GM15510 (cell line): ENCODE measurements around the gene PPP1R9B.

Experiments used
- POLR2A ChIP-seq: IDR thresholded peaks from 3 replicates; pipeline ENCODE4 v1.6.1; 2011; ENCODE audit warnings: borderline replicate concordance; ENCODE audit not compliant: insufficient read length; ENCODE audit errors: extremely low read depth

PPP1R9B gene

DNA sequence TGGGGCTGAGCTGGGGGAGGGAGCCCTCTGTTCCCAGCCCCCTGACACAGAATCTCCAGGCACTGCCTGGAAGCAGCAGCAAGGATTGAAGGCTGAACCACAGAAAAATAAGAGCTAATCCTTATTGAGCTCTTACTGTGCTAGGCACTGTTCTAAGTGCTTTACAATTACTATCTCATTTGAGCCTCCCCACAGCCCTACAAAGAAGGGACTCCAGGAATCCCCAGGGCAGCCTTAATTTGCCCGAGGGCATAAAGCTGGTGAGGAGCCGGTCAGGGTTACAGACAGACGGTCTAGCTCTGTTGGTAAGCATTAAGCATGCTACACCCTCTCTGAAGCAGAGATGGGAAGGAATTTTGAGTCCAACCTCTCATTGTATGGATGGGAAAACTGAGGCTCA, 27.5 kb downstream of the PPP1R9B start:
- no peak for TF ChIP-seq POLR2A

DNA sequence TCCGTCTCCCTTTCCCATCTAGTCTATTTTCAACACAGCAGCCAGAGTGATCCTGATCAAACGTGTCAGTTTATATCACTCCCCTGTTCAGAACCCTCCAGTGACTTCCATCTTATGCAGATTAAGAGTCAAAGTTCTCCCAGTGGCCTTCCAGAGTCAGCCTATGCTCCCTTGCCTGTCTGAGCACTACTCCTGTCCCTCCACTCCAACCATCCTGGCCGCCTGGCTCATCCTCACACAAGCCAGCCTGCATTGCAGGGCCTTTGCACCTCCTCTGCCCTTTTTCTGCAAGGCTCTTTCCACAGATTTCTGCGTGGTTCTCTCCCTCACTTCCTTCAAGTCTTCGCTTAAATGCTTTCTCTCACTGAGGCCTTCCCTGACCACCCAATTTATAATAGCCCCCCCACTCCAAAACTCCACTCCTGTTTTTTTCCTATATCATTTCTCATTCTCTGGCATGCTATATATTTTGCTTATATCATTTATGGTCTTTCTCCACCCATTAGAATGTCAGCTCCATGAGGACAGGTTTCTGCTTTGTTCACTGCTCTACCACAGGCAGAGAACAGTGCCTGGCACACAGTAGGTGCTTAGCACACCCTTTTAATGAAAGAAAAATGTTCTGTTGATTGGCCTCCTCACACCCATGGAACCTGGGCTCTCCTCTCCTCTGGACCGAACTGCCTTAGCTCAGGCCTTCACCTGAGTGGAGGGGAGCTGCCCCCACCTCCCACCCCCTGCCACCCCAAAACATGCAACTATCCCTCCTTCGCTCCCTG, 29.8 kb downstream of the PPP1R9B start:
- no peak for TF ChIP-seq POLR2A

- no peak for TF ChIP-seq POLR2A
Observed at GRCh38 chr17:50118828-50119218, 31.7 kb downstream of the PPP1R9B start.

DNA sequence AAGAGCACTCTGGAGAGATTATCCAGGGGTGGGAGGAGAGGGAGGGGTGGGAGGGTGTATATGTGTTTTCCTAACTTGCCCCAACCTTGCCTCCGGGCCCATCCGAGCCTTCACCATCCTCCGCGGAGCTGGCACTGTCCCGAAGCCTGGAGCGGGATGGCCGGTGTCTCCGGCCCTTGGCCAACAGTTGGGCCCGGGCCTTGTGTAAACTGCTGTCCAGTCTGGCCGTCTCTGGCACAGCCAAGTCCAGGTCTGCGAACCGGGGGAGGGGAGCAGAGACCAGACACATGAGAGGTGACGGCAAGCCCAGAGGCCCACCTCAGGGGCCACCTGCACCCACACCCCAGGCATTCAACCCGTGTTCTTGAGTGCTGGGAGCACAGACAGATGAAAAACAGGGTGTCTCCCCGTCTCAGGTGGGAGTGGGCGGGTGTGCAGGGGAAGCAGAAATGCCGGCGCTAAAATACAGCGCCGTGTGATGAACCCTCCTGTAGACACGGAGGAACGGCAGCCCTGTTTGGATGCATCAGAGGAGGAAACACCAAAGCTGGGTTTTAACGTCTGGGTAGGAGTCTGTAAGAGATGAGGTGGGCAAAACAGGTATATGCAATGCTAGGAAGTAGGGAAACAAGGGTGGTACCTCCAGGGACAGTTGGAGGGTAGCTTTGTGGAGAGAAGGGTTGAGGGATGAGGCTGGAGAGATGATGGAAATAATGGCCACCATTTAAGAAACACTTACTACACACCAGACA, 32.2 kb downstream of the PPP1R9B start:
- no peak for TF ChIP-seq POLR2A

GRCh38 chr17:50117202-50118051, 33.0 kb downstream of the PPP1R9B start:
- TF ChIP-seq POLR2A, result no peak

- no peak for TF ChIP-seq POLR2A
Observed at GRCh38 chr17:50115756-50116155, 34.7 kb downstream of the PPP1R9B start.

DNA sequence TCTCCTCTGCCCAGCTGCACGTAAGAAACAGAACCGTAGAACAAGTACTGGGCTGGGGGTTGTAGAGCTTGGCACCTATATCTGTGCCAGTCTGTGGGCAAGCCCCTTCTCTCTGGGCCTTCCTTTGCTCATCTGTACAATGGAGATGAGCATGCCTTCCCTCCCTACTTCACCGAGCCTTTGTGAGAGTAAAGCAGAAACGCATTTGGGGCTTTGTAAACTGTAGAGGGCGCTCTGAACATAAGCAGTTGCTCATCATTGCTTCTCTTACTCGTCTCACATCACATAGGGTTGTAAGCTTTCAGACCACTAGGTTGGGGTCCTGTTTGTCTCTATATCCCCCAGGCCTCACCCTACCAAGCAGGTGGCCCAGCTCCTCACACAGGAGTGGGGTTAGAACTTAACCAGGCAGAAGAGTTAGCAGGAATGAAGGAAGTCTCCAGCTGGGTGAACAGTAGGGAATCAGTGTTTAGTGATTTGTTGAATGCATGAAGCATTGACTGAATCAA, 35.6 kb downstream of the PPP1R9B start:
- TF ChIP-seq POLR2A, result no peak

- TF ChIP-seq POLR2A, result no peak
Observed at GRCh38 chr17:50114401-50114800, 36.1 kb downstream of the PPP1R9B start.

DNA sequence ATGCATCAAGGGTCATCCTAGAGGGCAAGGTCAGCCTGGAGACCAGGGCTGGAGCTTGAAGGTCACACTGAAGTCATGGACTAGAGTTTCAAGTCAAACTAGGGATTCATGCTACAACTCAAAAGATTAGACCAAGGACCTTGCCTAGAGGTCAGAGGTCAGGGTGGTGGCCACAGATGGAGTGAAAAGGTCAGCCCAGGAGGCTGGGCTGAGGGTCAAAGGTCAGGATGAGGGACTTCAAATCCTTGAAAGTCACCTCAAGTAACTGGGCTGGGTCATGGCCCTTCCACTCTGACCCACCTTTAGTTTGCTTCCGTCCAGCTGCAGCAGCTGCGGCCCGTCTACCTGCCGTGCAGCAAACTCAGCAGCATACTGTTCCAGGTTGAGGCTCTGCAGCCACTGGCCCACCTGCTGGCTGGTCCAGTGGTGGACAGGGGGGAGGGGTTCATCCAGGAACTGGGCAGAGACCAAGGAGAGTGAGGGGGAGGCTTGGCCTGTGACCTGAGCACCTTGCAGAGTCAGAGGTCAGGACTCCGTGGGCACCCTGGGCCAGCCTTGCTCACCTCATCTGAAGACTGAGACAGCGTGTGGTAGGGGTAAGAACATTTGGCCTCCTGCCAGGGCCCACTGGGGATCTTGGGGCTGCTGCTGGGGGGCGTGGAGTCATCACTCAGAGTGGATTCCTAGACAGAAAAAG, 36.7 kb downstream of the PPP1R9B start:
- no peak for TF ChIP-seq POLR2A

- TF ChIP-seq POLR2A, result no peak
Observed at GRCh38 chr17:50112694-50113093, 37.8 kb downstream of the PPP1R9B start.

- no peak for TF ChIP-seq POLR2A
Observed at GRCh38 chr17:50111673-50112655, 38.5 kb downstream of the PPP1R9B start.

DNA sequence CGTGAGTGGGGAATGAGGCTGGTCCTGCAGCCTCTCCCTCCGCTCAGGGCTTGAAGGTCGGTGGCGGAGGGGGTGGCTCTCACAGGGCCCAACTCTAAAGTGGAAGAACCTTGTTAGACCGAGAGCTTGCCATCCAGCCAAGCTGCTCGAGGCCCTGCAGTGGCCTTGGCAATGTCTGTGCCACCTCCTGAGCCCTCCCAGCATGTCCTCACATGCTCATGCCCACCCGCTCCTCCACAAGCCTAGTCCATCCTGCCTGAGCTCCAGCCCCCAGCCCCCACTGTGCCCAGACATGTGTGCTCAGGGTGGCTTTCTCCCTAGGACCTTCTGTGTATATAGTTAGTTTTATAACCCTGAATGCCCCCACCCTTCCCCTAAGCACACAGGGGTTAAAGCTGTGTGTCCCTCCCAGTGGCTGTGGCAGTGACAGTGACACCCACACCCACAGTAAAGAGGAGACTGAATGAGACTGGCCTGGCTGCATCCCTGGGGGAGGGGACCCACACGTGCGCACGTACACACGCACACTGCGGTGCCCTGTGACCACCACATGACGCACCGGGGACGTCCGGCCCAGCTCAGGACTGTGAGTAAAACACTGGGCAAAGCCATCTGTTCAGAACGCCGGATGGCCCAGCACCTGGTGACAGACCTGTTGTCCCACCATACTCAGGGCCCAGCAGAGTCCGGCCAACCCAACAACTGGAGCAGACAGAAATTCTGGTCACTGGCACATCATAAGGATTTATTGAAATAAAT, 39.7 kb downstream of the PPP1R9B start:
- TF ChIP-seq POLR2A, result no peak
